WTC11 (cell line): ENCODE data around the gene SLC45A1. TPM values are rescaled to one million over a fixed set of nuclear protein-coding genes. Genes with fewer than 3 reads are reported as not detected.

ENCODE experiments used
- ATAC-seq: fragments of 200-7000 bp; cut with Tn5 transposase; 2 replicates; pipeline ENCODE4 v1.10.0; 2021; ENCODE audit warnings: mild to moderate bottlenecking, moderate library complexity
- CTCF ChIA-PET: fragments of 300-600 bp; sonication (Branson Sonifier 250); formaldehyde crosslinking; loops from one replicate; lab custom pipeline; 2021; ENCODE audit warnings: antibody characterized with exemption; lab: Charles Lee
- POLR2A ChIA-PET: fragments of 350-600 bp; sonication (Branson Sonifier 250); formaldehyde crosslinking; loops from one replicate; lab custom pipeline; 2021; ENCODE audit warnings: antibody characterized with exemption; lab: Charles Lee
- DNase-seq: peaks from one replicate; pipeline ENCODE4 v3.0.0; 2021; ENCODE audit warnings: low spot score
- H3K27ac Mint-ChIP-seq: 2 replicates; pipeline ENCODE4 v1.8.0; 2021; ENCODE audit warnings: mixed read lengths
- H3K27me3 Mint-ChIP-seq: 2 replicates; pipeline ENCODE4 v1.8.0; 2021; ENCODE audit warnings: low read depth, mild to moderate bottlenecking, moderate library complexity, mixed read lengths
- H3K36me3 Mint-ChIP-seq: 2 replicates; pipeline ENCODE4 v1.8.0; 2021; ENCODE audit warnings: mixed read lengths
- H3K4me1 Mint-ChIP-seq: 2 replicates; pipeline ENCODE4 v1.8.0; 2022; ENCODE audit warnings: mixed read lengths
- H3K4me3 Mint-ChIP-seq: 2 replicates; pipeline ENCODE4 v1.8.0; 2021; ENCODE audit warnings: mild to moderate bottlenecking, moderate library complexity, mixed read lengths
- H3K9me3 Mint-ChIP-seq: 2 replicates; pipeline ENCODE4 v1.8.0; 2021; ENCODE audit warnings: mixed read lengths
- ATF2 ChIP-seq: sonication (generic); formaldehyde crosslinking; IDR thresholded peaks from 2 replicates; pipeline ENCODE4 v1.8.1; 2022; ENCODE audit warnings: low read depth, missing genetic modification reagents, borderline replicate concordance
- GABPB1 ChIP-seq: sonication (generic); formaldehyde crosslinking; IDR thresholded peaks from 2 replicates; pipeline ENCODE4 v1.8.1; 2023; ENCODE audit warnings: mild to moderate bottlenecking, missing genetic modification reagents
- KAT7 ChIP-seq: sonication (generic); formaldehyde crosslinking; IDR thresholded peaks from 2 replicates; pipeline ENCODE4 v1.8.1; 2023; ENCODE audit warnings: missing genetic modification reagents, mild to moderate bottlenecking, borderline replicate concordance
- PRRX2 ChIP-seq: fragments of 250-450 bp; sonication (Bioruptor Pico); IDR thresholded peaks from 2 replicates; pipeline ENCODE4 v1.8.0; 2021; ENCODE audit warnings: mild to moderate bottlenecking
- SP1 ChIP-seq: sonication (generic); formaldehyde crosslinking; conservative IDR thresholded peaks from 2 replicates; pipeline ENCODE4 v1.8.1; 2022; ENCODE audit warnings: missing genetic modification reagents
- ZNF532 ChIP-seq: fragments of 250-450 bp; sonication (Bioruptor Pico); IDR thresholded peaks from 2 replicates; pipeline ENCODE4 v1.9.0; 2021; ENCODE audit warnings: mild to moderate bottlenecking, borderline replicate concordance
- total RNA-seq: library from RNA; stranded (reverse); gene quantifications from 3 replicates; pipeline ENCODE4 v1.2.3, GENCODE V29; 2021
- TF ChIP-seq, protein P1 (sequence below): sonication (generic); formaldehyde crosslinking; conservative IDR thresholded peaks from 2 replicates; pipeline ENCODE4 v1.8.1; 2023; ENCODE audit warnings: mild to moderate bottlenecking, low read depth, missing genetic modification reagents, moderate library complexity

Gene SLC45A1
- total RNA-seq, 1 experiment from 2014 or later: 2.3 TPM

- TF ChIP-seq, protein P1, sequence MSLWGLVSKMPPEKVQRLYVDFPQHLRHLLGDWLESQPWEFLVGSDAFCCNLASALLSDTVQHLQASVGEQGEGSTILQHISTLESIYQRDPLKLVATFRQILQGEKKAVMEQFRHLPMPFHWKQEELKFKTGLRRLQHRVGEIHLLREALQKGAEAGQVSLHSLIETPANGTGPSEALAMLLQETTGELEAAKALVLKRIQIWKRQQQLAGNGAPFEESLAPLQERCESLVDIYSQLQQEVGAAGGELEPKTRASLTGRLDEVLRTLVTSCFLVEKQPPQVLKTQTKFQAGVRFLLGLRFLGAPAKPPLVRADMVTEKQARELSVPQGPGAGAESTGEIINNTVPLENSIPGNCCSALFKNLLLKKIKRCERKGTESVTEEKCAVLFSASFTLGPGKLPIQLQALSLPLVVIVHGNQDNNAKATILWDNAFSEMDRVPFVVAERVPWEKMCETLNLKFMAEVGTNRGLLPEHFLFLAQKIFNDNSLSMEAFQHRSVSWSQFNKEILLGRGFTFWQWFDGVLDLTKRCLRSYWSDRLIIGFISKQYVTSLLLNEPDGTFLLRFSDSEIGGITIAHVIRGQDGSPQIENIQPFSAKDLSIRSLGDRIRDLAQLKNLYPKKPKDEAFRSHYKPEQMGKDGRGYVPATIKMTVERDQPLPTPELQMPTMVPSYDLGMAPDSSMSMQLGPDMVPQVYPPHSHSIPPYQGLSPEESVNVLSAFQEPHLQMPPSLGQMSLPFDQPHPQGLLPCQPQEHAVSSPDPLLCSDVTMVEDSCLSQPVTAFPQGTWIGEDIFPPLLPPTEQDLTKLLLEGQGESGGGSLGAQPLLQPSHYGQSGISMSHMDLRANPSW (CRISPR knock-in tag): no peak
- TF ChIP-seq KAT7 (CRISPR knock-in tag) (no peak), SP1 (CRISPR knock-in tag) (no peak), ATF2 (CRISPR knock-in tag) (no peak)
- TF ChIP-seq, all 79 proteins: peak for 0
Measured at GRCh38 chr1:8344893-8345507, 27.1 kb downstream of the SLC45A1 start (continued).

DNA sequence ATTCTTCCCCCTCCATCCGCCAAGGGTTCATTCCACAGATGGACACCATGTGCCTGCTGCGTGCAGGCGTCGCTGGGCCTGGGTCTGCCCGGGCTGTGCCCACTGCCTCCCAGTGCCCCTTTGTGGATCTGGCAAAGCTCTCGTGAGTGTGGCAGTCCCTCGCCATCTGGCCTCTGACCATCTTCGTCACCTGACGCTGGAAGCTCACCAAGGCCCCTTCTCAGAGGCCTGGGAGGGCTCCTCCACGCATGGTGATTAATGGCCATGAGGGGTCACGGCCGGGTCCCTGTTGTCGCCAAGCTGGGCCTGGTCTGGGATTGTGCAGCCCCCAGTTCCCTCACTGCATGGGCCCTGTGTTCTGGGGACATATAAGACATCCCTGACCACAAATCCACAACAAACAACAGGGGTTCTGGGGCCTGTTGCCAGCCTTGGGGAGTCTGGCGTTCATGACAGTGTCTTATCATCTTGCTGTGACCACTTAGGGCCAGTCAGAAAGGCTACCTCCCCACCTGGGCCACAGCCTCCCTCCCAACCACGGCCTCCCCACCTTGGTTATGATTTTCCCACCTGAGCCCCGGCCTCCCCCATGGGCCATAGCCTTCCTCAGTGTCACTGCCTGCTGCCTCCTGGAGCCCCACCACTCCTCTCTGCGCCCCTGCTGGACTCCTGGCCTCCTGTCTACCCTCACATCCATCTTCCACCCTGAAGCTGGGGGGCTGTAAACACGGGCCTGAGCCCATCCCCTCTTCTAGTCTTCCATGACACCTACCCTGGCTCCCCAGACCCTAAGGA is 27.9 kb downstream of the SLC45A1 start:
- Mint-ChIP-seq H3K9me3 (no peaks in the 10 kb centered on the region), H3K4me3 (no peak overlapping the region), H3K27me3 (no peaks in the 10 kb centered on the region), H3K36me3 (no peaks in the 10 kb centered on the region), H3K4me1 (peaks cover 10% of the 10 kb centered on the region), H3K27ac (0 out of 2 replicates have a peak overlapping the region, but pooled peaks have one; percentile 16)
- CTCF ChIA-PET: interaction anchor here (1.0 to 7.6 kb wide), 4 partner anchors 21 to 370 kb away, joined by 4 to 97 read pairs (median 7); partner anchors contain the start of gene SLC45A1
- TF ChIP-seq ZNF532 (CRISPR knock-in tag) (no peak), PRRX2 (CRISPR knock-in tag) (no peak)
- POLR2A ChIA-PET: no interaction called here
- no peak for ATAC-seq
- DNase-seq: no peak

DNA sequence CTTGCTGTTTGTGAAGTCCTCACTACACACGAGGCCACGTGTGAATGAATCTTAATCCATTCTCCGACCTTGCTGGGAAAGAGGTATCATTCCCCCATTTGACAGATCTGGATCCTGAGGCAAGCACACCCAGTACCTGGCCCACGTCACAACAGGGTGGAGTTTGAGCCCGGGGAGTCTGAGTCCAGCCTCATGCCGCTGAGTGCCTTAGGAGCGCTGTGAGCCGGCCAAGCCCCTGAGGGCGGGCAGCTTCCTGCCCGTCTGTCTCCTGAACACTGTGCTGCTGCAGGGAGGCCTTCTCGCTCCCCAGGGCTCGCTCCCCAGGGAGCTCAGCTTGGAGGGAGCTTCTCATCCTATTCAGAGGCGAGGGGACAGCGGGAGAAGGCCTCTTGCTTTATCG is 29.7 kb downstream of the SLC45A1 start:
- no peak for ATAC-seq
- POLR2A ChIA-PET: no interaction called here
- CTCF ChIA-PET: interaction anchor here (0.7 to 7.6 kb wide), 5 partner anchors 19 to 945 kb away, joined by 3 to 97 read pairs (median 6); partner anchors contain the start of gene SLC45A1
- no peaks in the 10 kb centered on the region for H3K27me3 Mint-ChIP-seq
- no peaks in the 10 kb centered on the region for H3K36me3 Mint-ChIP-seq
- no peak overlapping the region for H3K27ac Mint-ChIP-seq
- TF ChIP-seq GABPB1 (CRISPR knock-in tag): 0 out of 2 replicates have a peak, but pooled peaks have one; percentile 9
- TF ChIP-seq ATF2 (CRISPR knock-in tag): no peak
- H3K4me1 Mint-ChIP-seq: peaks cover 19% of the 10 kb centered on the region
- H3K9me3 Mint-ChIP-seq: no peaks in the 10 kb centered on the region
- H3K4me3 Mint-ChIP-seq: no peak overlapping the region
- DNase-seq: no peak
